NT2/D1 (cell line): ENCODE measurements around the gene GLP2R.

Experiments used
- SUZ12 ChIP-seq: IDR thresholded peaks from 2 replicates; pipeline ENCODE4 v1.6.1; 2011; ENCODE audit not compliant: insufficient read length, insufficient read depth; ENCODE audit errors: extremely low read depth
- YY1 ChIP-seq: IDR thresholded peaks from 2 replicates; pipeline ENCODE4 v1.6.1; 2011; ENCODE audit not compliant: insufficient read length, insufficient read depth
- ZNF274 ChIP-seq: IDR thresholded peaks from 2 replicates; pipeline ENCODE4 v1.6.1; 2011; ENCODE audit warnings: mild to moderate bottlenecking, low read depth, low read length

DNA sequence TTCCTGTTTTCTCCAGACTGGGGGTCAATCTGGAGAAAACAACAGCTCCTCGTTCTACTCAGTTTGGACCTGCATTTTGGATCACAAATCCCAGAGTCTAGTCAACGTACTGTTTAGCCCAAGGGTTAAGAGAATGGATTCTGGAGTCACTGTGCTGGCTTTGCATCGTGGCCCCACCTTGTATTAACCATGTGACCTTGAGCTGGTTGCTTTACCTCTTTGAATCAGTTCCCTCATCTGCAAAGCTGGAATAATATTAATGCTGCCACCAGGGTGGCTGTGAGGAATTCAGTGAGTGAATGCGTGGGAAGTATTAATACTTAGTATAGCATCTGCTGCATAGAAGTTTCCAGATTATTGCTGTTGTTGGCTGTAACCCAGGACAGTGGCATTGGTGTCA is 23.0 kb upstream of the GLP2R start:
- TF ChIP-seq SUZ12 (no peak), ZNF274 (no peak), YY1 (no peak)
